Embryonic facial prominence (tissue), 1 donor: ENCODE measurements around the gene TANGO2.

Source experiments
- DNase-seq: peaks from one replicate; pipeline ENCODE4 v3.0.0-alpha.2; 2016; ENCODE audit errors: extremely low spot score

The TANGO2 gene, protein sequence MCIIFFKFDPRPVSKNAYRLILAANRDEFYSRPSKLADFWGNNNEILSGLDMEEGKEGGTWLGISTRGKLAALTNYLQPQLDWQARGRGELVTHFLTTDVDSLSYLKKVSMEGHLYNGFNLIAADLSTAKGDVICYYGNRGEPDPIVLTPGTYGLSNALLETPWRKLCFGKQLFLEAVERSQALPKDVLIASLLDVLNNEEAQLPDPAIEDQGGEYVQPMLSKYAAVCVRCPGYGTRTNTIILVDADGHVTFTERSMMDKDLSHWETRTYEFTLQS

GRCh38 chr22:20020533-20021195, at the start of gene TANGO2:
TANGO2 (plus strand) TSS chr22:20021110; CDS start chr22:20036799, 15,689 bp downstream.
- peak; percentile 70 for DNase-seq

GRCh38 chr22:19971276-19972124, 49.4 kb upstream of the TANGO2 start:
- DNase-seq: no peak

GRCh38 chr22:19972251-19972650, 48.7 kb upstream of the TANGO2 start:
- no peak for DNase-seq

- DNase-seq: no peak
These were observed 48.0 kb upstream of the TANGO2 start for GRCh38 chr22:19972652-19973550.

GRCh38 chr22:19973551-19974267, 47.2 kb upstream of the TANGO2 start:
- DNase-seq: no peak

GRCh38 chr22:19974268-19974861, 46.5 kb upstream of the TANGO2 start:
- DNase-seq: no peak

- no peak for DNase-seq
These were observed 45.8 kb upstream of the TANGO2 start for GRCh38 chr22:19974935-19975706.

DNA sequence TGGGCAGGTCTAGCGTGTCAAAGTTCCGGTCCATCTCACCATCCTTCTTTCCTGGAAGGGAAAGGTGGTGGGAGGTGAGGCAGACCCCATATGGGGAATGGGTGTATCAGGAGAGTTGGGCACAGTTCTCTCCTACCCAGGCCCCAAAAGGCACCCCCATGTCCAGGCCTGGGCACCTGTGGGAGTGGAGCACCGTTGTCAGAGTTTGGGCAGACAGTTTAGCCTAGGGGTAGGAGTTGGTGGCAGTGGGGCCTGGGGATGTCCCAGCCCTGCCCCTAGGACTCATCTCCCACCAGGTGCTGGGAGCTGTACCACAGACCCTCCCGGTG, 45.2 kb upstream of the TANGO2 start:
- DNase-seq: no peak

GRCh38 chr22:19976671-19977070, 44.2 kb upstream of the TANGO2 start:
- no peak for DNase-seq

DNA sequence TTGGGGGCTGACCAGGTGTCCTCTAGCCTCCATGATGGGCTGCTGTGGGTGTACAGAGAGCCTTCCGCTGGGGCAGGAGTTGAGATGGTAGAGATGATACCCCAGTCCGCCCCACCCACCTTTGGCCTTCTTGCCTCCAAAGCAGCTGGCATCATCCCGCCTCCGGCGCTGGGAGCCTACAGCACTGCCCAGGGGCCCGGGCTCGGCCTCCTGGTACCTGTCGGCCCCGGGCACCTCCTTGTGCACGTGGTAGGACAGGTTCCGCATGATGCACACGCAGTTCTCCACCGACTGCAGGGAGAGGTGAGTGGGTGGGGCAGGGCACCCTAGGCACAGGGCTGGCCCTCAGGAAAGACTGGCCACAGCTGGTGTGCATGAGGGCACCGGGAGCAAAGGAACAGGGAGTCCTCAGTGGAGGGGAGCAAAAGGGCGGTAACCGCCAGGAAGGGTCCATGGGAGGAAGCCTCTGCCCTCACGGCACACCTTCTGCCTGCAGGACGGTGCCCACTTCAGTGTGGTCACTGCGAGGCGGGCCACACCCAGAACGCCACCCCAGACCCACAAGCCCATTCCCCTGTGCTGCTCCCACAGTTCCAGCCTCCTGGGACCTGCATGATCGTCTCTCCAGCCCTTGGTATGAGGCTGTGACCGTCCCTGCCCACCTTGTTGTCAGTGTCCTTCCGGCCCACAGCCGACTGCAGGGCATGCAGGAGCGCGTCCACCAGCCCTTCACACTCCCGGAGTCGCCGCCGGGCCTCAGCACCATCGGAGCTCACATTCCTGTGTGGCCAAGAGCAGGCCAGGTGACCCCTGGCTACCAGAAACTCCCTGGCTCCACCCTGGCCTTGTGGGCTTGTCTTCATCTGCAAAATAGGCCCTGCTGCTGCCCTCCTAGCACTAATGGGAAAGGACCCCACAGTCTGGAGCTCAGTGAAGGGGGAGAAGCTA, 43.3 kb upstream of the TANGO2 start:
- no peak for DNase-seq

- DNase-seq: no peak
These were observed 42.2 kb upstream of the TANGO2 start for GRCh38 chr22:19978748-19979147.

DNA sequence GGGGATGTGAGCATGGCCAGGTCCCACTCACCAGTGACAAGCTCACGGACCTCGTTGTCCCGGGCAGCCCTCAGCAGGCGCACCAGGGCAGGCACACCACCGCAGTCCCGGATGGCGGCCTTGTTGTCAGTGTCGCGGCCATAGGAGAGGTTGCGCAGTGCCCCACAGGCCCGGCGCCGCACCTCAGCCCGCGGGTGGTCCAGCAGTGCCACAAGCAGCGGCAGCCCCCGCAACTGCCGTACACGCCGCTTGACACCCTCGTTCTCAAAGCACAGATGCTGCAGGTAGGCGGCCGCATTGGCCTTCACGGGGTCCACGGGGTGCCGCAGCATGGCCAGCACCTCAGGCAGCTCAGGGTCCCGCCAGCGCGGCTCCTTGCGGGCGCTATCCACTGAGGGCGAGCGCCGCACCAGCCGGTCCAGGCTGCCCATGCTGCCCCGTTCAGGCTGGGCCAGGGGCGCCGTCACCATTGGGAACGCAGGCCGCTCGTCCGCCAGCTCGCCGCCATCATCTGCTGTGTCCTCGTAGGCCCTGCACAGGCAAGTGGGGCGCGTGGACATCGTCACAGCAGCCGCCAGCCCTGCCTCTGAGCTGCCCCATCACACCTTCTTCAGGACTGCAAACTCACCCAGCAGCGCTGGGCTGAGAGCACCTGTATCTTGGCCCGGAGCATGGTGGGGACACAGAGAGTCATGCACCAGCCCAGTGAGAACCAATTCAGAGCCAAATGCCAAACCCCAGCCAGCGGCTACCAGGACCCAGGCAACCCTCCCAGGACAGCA, 41.0 kb upstream of the TANGO2 start:
- no peak for DNase-seq

GRCh38 chr22:19980766-19981165, 40.1 kb upstream of the TANGO2 start:
- no peak for DNase-seq

DNA sequence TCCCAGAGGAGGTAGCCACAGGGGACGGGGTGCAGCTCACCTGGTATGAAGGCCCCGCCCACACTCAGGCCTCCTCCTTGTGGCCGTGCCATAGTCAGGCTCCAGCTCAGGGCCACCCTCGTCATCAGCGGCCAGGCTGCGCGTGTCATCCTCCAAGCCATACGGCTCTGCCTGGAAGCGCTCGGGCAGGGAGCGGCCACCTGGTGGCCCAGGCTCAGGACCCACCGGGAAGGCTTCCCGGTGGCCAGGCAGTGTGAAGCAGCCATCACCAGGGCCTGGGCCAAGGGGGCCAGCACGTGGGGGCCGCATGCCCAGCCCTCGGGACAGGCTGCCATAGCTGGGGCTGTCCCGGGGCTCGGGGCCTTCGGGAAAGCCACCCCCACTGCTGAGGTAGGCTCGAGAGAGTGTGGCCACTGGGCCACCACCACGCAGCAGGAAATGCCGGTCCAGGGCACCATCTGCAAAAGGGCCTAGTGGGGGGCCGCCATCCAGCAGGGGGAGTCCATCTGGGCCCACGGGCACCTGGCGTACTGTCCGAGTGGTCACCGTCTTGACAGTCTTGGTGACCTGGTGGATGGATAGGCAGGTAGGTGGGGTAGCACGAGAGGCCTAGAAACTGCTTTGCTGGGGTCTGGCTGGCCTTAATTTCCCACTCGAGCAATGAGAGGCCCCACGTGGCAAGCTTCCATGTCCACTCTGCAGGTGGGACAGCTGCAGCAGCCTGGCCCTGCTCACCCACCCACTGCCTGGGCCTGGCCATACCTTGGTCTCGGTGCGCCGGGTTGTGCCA, 39.5 kb upstream of the TANGO2 start:
- DNase-seq: no peak

DNA sequence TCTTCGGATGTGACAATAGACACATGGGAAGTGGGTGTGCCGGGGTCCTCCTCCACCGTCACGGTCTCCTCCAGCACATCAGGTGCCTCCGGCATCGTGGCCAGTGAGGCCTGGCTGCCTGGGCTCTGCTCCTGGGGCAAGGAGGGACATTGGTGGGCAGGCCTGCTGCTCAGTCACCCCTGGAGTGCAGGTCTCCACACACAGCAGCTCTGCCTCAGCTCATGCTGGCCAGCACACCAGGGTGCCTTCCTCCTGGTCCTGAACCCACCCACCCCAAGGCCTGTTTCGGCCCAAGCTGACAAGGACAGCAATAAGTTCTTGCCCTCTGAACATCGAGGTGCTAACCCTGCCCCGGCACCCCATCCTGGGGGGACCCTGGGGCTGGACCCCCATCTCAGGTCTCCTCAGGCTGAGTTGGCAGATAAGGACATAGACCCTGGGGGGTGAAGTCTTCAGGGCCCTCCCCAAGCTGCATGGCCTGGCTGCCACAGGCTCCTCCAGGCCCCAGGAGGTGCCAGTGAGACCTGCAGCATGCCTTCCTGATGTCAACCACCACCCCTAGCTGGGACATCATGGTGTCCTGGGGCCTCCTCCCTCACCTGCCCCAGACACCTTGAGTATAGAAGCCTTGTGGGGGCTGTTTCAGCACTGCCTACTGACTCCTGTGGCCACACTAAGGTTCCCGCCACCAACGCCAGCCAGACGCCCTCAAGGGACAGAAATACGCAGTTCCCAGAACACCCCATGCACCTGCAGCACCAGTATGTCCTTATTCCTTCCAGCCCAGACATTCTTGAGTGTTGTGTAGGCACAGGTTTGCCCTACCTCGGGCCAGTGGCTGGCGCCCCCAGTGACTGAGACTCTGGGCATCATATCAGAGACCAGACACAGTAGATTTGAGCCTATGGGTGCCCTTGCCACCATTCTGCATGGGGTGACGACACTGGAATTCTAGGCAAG, 38.7 kb upstream of the TANGO2 start:
- no peak for DNase-seq
